ENCODE data around the gene PRDM16. TPM values are rescaled to one million over a fixed set of nuclear protein-coding genes. Genes with fewer than 3 reads are reported as not detected.

The PRDM16 gene
- total RNA-seq, 1 experiment from 2014 or later: 6.1 TPM

DNA sequence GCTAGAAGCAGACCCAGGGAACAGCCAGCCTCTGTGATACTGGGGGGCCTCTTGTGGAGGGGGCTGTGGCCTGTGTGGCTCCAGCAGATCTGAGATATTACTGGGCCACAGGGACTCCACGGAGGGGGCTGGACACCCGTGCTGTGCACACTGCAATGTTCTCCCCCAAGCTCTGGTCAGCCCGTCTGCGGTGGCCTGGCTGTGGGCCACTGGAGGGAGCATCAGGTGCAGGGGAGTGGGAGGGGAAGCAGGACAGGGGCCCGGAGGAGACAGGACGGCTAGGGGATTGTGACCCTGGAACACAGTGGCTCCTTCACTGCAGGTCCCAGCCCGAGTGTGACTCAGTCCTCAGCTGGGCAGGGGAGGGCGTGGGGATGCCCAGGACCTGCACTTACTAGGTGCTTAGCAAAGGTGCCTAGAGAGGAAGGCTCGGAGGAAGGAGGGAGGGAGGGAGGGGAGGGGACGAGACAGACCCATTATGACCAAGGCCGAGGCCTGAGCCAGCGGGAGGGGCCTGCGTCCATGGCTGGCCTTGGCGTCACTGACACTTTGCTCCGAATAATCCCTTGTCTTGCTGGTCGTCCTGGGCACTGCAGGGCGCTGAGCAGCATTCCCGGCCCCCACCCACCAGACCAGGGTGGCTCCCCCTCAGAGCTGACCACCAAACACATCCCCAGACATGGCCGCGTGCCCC, 44.2 kb downstream of the PRDM16 start (continued):
- no peak for TF ChIP-seq SP1 (IDR thresholded peaks at IDR 0.05; ENCODE audit: low read depth)
- TF ChIP-seq JUND (IDR thresholded peaks at IDR 0.05): no peak
- no peak for TF ChIP-seq ZNF274 (IDR thresholded peaks at IDR 0.05; ENCODE audit: low read depth, low read length)
- TF ChIP-seq EZH2 (IDR thresholded peaks at IDR 0.05): no peak

DNA sequence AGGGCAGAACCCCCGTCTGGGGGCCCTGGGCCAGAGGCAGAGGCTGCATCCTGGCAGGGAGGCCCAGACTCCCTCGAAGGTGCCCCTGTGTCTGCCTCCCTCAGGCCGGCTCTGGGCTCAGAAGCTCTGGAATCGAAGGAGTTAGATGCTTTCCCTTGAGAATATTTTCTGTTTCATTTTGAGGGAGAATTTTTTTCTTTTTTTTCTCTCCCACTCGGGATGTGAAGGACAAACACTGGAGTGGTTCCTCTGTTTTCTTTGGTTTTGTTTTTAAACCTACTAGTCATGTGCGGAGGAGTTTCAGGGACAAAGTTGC, 44.7 kb downstream of the PRDM16 start:
- RAD21 ChIA-PET (ENCODE audit: low non-redundant PET in 1 of 2, low total read pairs in 2 of 2, uncharacterized antibody in 2 of 2, unreplicated experiment in 2 of 2): no interaction called here
- Histone ChIP-seq H3K27ac (ENCODE audit: low read depth, low read length) (no peak overlapping the region), H3K4me1 (ENCODE audit: control insufficient read depth in 1 of 2, insufficient read depth in 2 of 2, low read length in 2 of 2) (no peaks in the 10 kb centered on the region), H3K79me2 (ENCODE audit: insufficient read depth, low read length) (no peaks in the 10 kb centered on the region), H3K4me3 (replicated peaks in 1 of 2; ENCODE audit: low read depth in 1 of 2, low read length in 2 of 2) (no peak overlapping the region), H3K36me3 (ENCODE audit: control insufficient read depth in 1 of 2, insufficient read depth in 2 of 2, low read length in 2 of 2) (no peaks in the 10 kb centered on the region), H3K9me2 (ENCODE audit: insufficient read depth) (no peaks in the 10 kb centered on the region), H3K9me3 (ENCODE audit: control insufficient read depth in 1 of 2, insufficient read depth in 1 of 2, low read depth in 1 of 2, low read length in 2 of 2) (no peaks in the 10 kb centered on the region), H4K20me1 (ENCODE audit: insufficient read depth) (no peaks in the 10 kb centered on the region), H3K27me3 (ENCODE audit: insufficient read depth, low read length) (no peaks in the 10 kb centered on the region), H3K4me2 (ENCODE audit: low read length) (no peak overlapping the region), H2AFZ (ENCODE audit: low read depth, low read length, poor library complexity, severe bottlenecking) (no peak overlapping the region), H3K9ac (ENCODE audit: low read length) (no peak overlapping the region)
- CTCF ChIA-PET: no interaction called here
- DNase-seq (ENCODE audit: low read depth, low spot score) (no peak), ATAC-seq (no peak)
- BruUV-seq (replicated peaks): no TSS peak
- intact Hi-C loops (cut with micrococcal nuclease): no loop called here
- POLR2A ChIA-PET: no interaction called here
- TF ChIP-seq RAD21 (IDR thresholded peaks at IDR 0.05; ENCODE audit: low read depth) (no peak), EGR1 (IDR thresholded peaks at IDR 0.05; ENCODE audit: low read depth) (no peak), CBX3 (IDR thresholded peaks at IDR 0.05; ENCODE audit: low read depth) (no peak), ZNF274 (IDR thresholded peaks at IDR 0.05; ENCODE audit: low read depth, low read length) (no peak), TCF7L2 (IDR thresholded peaks at IDR 0.05; ENCODE audit: borderline replicate concordance, extremely low read depth, insufficient read depth, insufficient read length) (no peak)
- TF ChIP-seq, protein P1, sequence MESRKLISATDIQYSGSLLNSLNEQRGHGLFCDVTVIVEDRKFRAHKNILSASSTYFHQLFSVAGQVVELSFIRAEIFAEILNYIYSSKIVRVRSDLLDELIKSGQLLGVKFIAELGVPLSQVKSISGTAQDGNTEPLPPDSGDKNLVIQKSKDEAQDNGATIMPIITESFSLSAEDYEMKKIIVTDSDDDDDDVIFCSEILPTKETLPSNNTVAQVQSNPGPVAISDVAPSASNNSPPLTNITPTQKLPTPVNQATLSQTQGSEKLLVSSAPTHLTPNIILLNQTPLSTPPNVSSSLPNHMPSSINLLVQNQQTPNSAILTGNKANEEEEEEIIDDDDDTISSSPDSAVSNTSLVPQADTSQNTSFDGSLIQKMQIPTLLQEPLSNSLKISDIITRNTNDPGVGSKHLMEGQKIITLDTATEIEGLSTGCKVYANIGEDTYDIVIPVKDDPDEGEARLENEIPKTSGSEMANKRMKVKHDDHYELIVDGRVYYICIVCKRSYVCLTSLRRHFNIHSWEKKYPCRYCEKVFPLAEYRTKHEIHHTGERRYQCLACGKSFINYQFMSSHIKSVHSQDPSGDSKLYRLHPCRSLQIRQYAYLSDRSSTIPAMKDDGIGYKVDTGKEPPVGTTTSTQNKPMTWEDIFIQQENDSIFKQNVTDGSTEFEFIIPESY (IDR thresholded peaks at IDR 0.05; ENCODE audit: extremely low read depth, insufficient replicate concordance, low read length): no peak
- TF ChIP-seq, protein P2, sequence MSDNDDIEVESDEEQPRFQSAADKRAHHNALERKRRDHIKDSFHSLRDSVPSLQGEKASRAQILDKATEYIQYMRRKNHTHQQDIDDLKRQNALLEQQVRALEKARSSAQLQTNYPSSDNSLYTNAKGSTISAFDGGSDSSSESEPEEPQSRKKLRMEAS (IDR thresholded peaks at IDR 0.05): no peak
